WERI-Rb-1 (cell line): ENCODE measurements around the gene OR1D2.

Experiments
- DNase-seq: peaks from one replicate; pipeline ENCODE4 v3.0.0-alpha.2; 2020
- H3K27ac ChIP-seq: fragments of 250-450 bp; sonication (Bioruptor Pico); 2 replicates; pipeline ENCODE4 v1.5.1; 2020; ENCODE audit warnings: mild to moderate bottlenecking, moderate library complexity
- H3K27me3 ChIP-seq: fragments of 250-450 bp; sonication (Bioruptor Pico); 2 replicates; pipeline ENCODE4 v1.5.1; 2021; ENCODE audit warnings: mild to moderate bottlenecking, low read depth, moderate library complexity; ENCODE audit not compliant: insufficient read depth, severe bottlenecking
- H3K36me3 ChIP-seq: fragments of 250-450 bp; sonication (Bioruptor Pico); 2 replicates; pipeline ENCODE4 v1.5.1; 2020; ENCODE audit warnings: mild to moderate bottlenecking, moderate library complexity
- H3K4me3 ChIP-seq: 2 replicates; pipeline ENCODE4 v1.5.1; 2011; ENCODE audit warnings: low read depth, mild to moderate bottlenecking, control low read depth, low read length
- H3K9me3 ChIP-seq: fragments of 250-450 bp; sonication (Bioruptor Pico); 2 replicates; pipeline ENCODE4 v1.5.1; 2021; ENCODE audit warnings: mild to moderate bottlenecking, moderate library complexity; ENCODE audit not compliant: severe bottlenecking
- CTCF ChIP-seq: IDR thresholded peaks from 2 replicates; pipeline ENCODE4 v1.5.1; 2011; ENCODE audit warnings: low read depth, mild to moderate bottlenecking, control low read depth, inconsistent platforms, low read length

Gene OR1D2

GRCh38 chr17:3038941-3039340, 65.3 kb downstream of the OR1D2 start:
- H3K9me3 ChIP-seq: peaks cover 5% of the 10 kb centered on the region
- DNase-seq: peak; percentile 31
- no peaks in the 10 kb centered on the region for H3K27me3 ChIP-seq
- H3K27ac ChIP-seq: peak overlapping the region; percentile 16; the same call in 1 of the 2 replicates
- H3K4me3 ChIP-seq: no peak overlapping the region
- no peaks in the 10 kb centered on the region for H3K36me3 ChIP-seq
- TF ChIP-seq CTCF: 0 out of 2 replicates have a peak, but pooled peaks have one; percentile 13
